CMK (cell line): ENCODE results near the gene SLC37A4.
"Not testable (repeated sequence)": the region's sequence is repeated elsewhere in the genome, so short reads cannot be mapped to it uniquely, and the experiment has no call there.

Experiments used
- DNase-seq: peaks from one replicate; pipeline ENCODE4 v3.0.0-alpha.2; 2010; ENCODE audit warnings: low read depth

SLC37A4 gene

DNA sequence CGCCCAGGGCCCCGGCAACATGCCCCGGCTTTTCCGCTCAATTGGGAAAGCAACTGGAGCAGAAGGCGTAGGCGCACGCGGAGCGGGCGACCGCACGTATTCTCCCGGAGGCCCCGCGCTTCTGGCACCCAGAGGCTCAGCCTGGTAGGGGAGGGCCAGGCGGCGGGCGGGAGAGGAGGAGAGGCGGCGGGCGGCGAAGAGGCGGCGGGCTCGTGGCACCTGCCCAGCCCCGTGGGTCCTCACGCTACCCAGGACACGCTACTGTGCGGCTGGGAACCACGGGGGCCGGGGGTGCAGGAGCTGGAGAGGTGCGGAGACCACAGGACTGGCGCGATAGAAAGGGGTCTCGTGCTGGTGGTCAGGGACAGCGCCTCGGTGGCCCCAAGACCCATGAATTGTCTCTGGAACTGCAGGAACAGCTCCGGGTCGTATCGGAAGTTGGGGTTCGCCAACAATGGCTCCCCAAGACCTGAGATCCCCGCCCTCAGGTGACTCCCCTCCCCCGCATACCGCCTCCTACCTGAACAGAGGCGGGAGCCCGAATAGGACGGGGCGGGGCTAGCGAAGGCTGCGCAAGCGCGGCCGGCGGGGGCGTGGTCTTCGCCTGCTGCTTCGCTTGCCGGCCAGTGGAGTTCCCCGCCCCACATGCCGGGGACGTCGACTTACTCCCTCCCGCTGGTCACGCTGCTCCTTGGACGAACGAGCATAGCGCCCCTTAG lies at the start of gene SLC37A4:
SLC37A4 (minus strand) TSS at position 549 of the 719 bp plus-strand sequence.
- peak; percentile 98 for DNase-seq

DNA sequence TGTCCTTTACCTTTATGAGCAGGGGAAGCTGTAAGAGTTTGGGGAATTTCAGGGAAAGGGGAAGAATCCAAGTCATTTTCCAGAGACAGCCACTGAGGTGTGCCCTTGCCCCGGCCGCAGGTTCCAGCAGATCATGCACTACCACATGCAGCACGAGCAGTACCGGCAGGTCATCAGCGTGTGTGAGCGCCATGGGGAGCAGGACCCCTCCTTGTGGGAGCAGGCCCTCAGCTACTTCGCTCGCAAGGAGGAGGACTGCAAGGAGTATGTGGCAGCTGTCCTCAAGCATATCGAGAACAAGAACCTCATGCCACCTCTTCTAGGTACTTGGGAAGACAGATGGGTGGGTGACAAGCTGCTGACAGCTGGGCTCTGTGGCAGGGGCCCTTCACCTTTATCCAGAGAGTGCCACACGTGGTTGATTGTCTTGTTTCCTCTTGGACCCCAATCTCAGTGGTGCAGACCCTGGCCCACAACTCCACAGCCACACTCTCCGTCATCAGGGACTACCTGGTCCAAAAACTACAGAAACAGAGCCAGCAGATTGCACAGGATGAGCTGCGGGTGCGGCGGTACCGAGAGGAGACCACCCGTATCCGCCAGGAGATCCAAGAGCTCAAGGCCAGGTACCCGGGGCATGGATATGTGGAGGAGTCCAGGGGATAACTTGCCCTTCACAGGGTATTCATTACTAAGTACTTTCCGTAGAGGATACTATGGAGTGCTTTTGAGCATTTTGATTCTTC lies 48.2 kb upstream of the SLC37A4 start:
- DNase-seq: no peak

- DNase-seq: no peak
These were observed 47.2 kb upstream of the SLC37A4 start for GRCh38 chr11:119077839-119078238.

- DNase-seq: peak; percentile 89
These were observed 36.9 kb upstream of the SLC37A4 start, which contains the start of gene VPS11 for GRCh38 chr11:119067371-119068222. Gene VPS11 (plus strand): TSS chr11:119067818. CDS start chr11:119067824, 6 bp downstream.

GRCh38 chr11:119065369-119065768 lies 34.7 kb upstream of the SLC37A4 start:
- DNase-seq: no peak

- DNase-seq: no peak
These were observed 32.1 kb upstream of the SLC37A4 start for GRCh38 chr11:119062779-119063178.

DNA sequence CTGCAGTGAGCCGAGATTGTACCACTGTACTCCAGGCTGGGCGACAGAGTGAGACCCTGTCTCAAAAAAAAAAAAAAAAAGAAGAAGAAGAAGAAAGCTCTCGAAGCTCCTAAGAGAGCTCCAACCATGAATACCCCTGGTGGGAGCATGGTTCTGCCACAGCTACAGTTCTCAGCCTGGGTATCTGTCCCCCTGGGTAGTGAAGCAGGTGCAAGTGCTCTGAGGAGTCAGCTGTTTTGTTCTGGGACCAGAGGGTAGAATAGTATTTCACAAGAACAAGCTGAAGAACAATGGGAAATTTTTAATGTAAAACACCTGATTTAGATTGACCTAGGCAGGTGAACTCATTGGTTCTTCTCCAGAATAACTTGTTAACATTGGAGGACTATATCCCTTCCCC lies 30.6 kb upstream of the SLC37A4 start:
- no peak for DNase-seq

- DNase-seq: not testable (repeated sequence)
These were observed 28.5 kb upstream of the SLC37A4 start for GRCh38 chr11:119059128-119059527.

- DNase-seq: peak; percentile 94
These were observed 26.5 kb upstream of the SLC37A4 start, which contains the start of gene HYOU1 for GRCh38 chr11:119057000-119057769. Gene HYOU1 (minus strand): TSS chr11:119057205. CDS start chr11:119056160, 1,045 bp downstream.

DNA sequence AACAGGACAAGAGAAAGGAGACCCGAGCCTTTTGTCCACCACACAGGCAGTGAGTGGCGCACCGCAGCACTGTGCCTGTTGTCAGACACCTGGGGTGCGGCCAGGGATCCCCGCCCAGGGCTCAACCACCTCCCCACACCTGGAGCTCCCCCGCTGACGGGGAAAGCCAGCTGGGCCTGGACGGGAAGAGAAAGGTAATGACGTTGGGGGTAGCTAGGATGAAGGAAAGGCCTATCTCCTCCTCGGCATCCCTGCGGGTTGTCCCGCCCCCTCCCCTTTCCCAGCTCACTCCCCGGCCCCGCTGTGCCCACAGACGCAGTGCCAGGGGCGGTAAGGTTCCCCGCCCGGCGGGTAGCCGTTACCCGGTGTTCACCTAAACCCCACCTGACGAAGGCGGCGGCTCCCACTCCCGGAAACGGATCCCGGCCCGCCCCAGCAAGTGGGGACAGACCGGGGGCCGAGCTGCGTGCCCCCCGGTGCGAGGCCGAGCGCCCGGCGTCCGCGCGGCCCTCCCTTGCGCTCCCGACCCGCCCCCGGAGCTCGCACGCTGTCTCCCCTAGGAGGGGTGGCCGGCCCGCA lies 25.8 kb upstream of the SLC37A4 start:
- no peak for DNase-seq

DNA sequence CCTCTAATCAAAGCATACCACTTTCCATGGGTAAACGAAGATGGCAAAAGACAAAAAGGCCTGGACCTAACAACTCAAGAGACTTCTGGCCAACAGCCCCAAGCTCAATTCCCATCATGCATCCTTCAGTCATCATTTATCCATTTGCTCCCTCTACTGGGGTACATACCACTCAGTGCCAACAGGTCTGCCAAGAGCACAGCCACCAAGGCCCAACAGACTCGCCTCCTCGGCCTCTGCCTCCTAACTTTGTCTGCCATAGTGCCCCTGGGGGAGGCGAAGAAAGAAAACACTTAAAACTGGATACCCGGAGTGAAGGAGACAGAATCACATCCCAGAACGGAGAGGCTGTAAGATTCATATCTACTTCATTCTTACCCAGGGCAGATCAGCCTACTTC lies 25.2 kb upstream of the SLC37A4 start:
- no peak for DNase-seq

DNA sequence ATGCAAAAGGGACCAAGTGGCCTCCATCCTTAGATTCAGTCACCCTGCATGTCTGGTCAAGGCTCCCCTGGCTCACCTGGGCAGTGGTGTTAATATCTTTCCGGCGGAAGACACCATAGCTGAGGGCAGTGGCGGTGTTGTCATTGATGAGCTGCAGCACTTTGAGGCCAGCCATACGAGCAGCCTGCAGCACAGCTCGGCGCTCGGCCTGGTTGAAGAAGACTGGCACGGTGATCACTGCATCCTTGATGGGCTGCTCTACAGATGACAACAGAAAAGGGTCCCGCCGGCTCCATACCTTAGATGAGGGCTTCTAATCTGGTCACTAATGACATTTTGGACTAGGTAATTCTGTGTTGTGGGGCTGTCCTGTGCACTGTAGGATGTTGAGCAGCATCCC lies 23.7 kb upstream of the SLC37A4 start:
- no peak for DNase-seq

DNA sequence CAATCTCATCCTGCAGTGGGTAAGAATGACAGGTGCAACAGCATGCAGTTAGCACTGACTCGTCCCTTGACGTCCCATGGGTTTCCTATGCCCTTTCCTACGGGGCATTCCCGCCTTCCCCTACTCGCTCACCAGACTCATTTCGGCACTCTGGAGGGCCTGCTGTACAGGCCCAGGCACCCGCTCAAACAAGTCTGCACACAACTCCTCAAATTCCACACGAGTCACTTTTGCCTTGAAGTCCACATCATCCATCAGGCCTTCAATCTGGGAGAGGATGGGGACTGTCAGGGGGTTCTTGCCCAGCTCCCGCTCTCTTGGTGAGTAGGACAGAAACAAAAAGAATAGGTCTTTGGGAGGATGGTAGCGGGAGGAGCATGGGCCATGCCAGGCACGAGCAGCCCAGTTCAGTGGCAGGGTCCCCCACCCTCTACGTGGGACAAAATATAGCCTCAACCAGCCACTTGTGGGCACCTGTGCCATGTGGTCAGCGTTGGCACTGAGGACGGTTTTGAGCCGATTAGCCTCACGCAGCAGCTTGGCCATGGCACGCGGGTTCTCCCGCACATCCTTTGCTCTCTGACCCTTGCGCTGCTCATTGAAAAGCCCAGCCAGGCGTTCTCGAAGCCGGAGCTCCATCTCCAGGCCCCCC lies 21.6 kb upstream of the SLC37A4 start:
- DNase-seq: no peak

GRCh38 chr11:119051440-119052162 lies 20.9 kb upstream of the SLC37A4 start:
- no peak for DNase-seq

DNA sequence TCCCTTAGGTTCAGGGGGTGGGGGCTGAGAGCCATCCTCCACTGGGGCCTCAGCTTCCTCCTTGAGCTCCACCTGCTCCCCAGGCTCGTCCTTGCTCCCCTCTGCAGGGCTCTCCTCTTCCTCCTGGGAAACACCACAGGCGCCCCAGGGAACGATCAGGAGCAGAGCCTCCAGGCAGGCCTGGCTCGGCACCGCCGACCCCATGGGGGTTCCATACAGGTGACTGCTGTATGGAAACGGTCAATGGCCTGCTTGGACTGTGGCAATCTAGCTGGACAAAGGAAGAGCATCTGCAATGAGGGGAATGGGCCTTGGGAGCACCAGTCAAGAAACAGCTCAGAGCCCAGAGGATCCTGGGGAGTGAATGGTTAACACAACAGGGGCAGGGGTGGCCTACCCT lies 18.4 kb upstream of the SLC37A4 start:
- no peak for DNase-seq

- no peak for DNase-seq
These were observed 18.0 kb upstream of the SLC37A4 start for GRCh38 chr11:119048644-119049043.

DNA sequence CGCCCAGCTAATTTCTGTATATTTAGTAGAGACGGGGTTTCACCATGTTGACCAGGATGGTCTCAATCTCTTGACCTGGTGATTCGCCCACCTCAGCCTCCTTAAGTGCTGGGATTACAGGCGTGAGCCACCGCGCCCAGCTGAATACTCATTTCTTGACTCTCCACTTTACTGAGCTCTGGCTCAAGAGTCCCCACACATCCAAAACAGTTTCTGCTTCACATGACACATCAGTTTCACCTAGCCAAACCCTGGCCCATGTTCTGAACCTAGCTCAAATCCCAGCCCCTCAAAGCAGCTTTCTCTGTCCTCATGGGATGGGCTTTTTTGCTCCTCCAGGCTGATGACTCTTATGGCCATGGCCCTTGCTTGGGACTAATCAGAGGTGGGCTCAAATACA lies 16.5 kb upstream of the SLC37A4 start:
- no peak for DNase-seq

DNA sequence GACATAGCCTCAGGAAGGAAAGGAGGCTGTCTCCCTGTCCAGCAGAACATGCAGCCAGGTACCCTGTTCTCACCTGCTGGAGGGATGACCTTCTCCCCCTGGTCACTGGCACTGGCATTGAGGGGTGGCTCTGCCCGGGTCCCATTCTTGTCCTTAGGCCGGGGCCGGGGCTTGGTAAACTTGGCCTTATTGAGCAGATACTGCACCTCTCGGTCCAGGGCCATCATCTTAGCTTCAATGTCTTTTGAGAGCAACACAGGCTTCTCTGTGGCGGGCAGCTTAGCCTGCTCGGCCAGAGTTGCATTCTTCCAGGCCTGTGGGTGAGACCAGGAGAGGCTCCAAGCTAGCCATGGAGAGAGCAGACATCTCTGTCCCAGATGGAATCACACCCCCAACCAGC lies 15.8 kb upstream of the SLC37A4 start:
- no peak for DNase-seq

DNA sequence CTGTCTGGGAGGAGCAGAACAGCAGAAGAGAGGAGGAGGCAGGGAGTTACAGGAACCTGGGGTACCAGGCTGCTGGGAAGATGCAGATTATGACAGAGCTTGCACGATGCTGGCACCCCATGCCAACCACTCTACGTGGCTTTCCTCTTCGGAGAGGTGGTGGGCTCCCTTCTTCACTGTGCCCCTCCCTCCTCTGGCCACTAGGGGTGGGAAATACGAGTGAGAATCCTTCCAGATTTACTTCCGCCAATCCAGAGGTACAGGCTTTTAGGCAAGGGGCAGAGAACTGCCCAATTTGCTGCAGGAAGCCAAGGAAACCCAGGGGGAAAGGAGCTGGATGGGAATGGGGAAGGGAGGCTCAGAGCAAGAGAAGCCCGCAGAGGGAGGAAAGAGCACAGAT lies 14.0 kb upstream of the SLC37A4 start:
- DNase-seq: no peak

GRCh38 chr11:119042927-119043326 lies 12.2 kb upstream of the SLC37A4 start:
- no peak for DNase-seq
